ENCODE results near the gene LRRK1. TPM values are rescaled to one million over a fixed set of nuclear protein-coding genes. Genes with fewer than 3 reads are reported as not detected.

Gene LRRK1, protein sequence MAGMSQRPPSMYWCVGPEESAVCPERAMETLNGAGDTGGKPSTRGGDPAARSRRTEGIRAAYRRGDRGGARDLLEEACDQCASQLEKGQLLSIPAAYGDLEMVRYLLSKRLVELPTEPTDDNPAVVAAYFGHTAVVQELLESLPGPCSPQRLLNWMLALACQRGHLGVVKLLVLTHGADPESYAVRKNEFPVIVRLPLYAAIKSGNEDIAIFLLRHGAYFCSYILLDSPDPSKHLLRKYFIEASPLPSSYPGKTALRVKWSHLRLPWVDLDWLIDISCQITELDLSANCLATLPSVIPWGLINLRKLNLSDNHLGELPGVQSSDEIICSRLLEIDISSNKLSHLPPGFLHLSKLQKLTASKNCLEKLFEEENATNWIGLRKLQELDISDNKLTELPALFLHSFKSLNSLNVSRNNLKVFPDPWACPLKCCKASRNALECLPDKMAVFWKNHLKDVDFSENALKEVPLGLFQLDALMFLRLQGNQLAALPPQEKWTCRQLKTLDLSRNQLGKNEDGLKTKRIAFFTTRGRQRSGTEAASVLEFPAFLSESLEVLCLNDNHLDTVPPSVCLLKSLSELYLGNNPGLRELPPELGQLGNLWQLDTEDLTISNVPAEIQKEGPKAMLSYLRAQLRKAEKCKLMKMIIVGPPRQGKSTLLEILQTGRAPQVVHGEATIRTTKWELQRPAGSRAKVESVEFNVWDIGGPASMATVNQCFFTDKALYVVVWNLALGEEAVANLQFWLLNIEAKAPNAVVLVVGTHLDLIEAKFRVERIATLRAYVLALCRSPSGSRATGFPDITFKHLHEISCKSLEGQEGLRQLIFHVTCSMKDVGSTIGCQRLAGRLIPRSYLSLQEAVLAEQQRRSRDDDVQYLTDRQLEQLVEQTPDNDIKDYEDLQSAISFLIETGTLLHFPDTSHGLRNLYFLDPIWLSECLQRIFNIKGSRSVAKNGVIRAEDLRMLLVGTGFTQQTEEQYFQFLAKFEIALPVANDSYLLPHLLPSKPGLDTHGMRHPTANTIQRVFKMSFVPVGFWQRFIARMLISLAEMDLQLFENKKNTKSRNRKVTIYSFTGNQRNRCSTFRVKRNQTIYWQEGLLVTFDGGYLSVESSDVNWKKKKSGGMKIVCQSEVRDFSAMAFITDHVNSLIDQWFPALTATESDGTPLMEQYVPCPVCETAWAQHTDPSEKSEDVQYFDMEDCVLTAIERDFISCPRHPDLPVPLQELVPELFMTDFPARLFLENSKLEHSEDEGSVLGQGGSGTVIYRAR (N-terminal part only)
- total RNA-seq, result 2.1 and 2.4 TPM in 2 replicates

GRCh38 chr15:100918690-100919480 lies at the start of gene LRRK1:
LRRK1 (plus strand) TSS chr15:100919357; CDS start chr15:100924633, 5,276 bp downstream.
- Mint-ChIP-seq H3K27ac (peak within 1 kb of the TSS; percentile 31), H3K4me1 (ENCODE audit: low read depth) (peaks cover 17% of the 10 kb centered on the region), H3K4me3 (ENCODE audit: low read depth) (peak within 1 kb of the TSS; percentile 78), H3K27me3 (ENCODE audit: low read depth) (peaks cover 65% of the 10 kb centered on the region), H3K9me3 (no peaks in the 10 kb centered on the region), H3K36me3 (ENCODE audit: low read depth) (no peaks in the 10 kb centered on the region)
- intact Hi-C loops (cut with micrococcal nuclease), result loop anchor here (1.0 to 10.0 kb wide), 2 partner anchors 88 to 336 kb away; partner anchors contain the start of gene CHSY1
- DNase-seq (ENCODE audit: low spot score), result no peak

- Mint-ChIP-seq H3K9me3 (no peaks in the 10 kb centered on the region), H3K4me3 (ENCODE audit: low read depth) (no peak overlapping the region), H3K27ac (no peak overlapping the region), H3K4me1 (ENCODE audit: low read depth) (no peaks in the 10 kb centered on the region), H3K36me3 (ENCODE audit: low read depth) (no peaks in the 10 kb centered on the region), H3K27me3 (ENCODE audit: low read depth) (peaks cover 36% of the 10 kb centered on the region)
- intact Hi-C loops (cut with micrococcal nuclease), result loop anchor here (1.0 to 5.0 kb wide), 2 partner anchors 245 to 531 kb away; partner anchors contain the start of gene ADAMTS17
- peak; percentile 19 for DNase-seq (ENCODE audit: low spot score)
These were observed 46.0 kb upstream of the LRRK1 start for GRCh38 chr15:100873029-100873677.

DNA sequence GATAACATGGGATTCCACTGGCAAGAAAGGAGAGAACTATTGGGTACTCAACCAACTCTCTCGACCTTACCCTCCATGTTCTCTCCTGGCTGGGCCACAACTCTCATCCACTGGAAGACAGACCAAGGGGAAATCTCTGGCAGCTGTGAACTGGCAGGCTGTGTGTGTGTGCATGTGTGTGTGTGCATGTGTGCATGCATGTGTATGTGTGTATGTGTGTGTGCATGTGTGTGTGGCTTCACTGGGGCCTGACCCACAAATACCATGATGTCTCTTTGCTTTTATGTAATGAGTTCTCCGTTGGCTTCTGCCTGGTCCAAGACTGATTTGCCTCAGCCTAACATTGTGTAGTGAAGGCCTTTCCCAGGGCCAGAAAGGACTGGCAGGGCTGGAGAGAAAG lies 43.7 kb upstream of the LRRK1 start:
- DNase-seq (ENCODE audit: low spot score), result no peak
- H3K4me3 Mint-ChIP-seq (ENCODE audit: low read depth), result no peak overlapping the region

DNA sequence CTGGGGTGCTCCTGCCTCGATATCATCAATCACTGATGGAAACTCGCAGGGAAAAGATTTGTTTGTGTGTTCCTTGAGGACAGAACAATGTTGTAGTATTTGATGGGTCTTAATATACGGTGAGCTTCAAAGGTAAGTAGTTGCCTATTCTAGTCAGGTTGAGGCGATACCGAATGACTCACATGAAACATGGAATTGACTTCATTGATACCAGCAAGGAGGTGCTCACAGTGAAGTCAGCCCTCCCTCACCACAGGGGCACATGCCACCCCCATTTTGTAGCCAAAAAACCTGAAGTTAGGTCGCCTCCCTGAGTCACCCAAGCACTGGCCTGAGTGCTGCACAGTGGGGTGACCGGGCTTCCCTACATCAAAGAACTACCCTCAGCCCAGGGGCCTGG lies 43.2 kb upstream of the LRRK1 start:
- H3K4me1 Mint-ChIP-seq (ENCODE audit: low read depth), result peaks cover 2% of the 10 kb centered on the region
- H3K27ac Mint-ChIP-seq, result no peak overlapping the region
- no peaks in the 10 kb centered on the region for H3K36me3 Mint-ChIP-seq (ENCODE audit: low read depth)
- no peaks in the 10 kb centered on the region for H3K9me3 Mint-ChIP-seq
- no peak overlapping the region for H3K4me3 Mint-ChIP-seq (ENCODE audit: low read depth)
- DNase-seq (ENCODE audit: low spot score), result no peak
- intact Hi-C loops (cut with micrococcal nuclease), result no loop called here
- peaks cover 52% of the 10 kb centered on the region for H3K27me3 Mint-ChIP-seq (ENCODE audit: low read depth)

More for the DNA sequence above, 43.7 kb upstream of the LRRK1 start:
- Mint-ChIP-seq H3K27ac (no peak overlapping the region), H3K4me1 (ENCODE audit: low read depth) (peaks cover 2% of the 10 kb centered on the region), H3K27me3 (ENCODE audit: low read depth) (peaks cover 47% of the 10 kb centered on the region), H3K9me3 (no peaks in the 10 kb centered on the region), H3K36me3 (ENCODE audit: low read depth) (no peaks in the 10 kb centered on the region)
- intact Hi-C loops (cut with micrococcal nuclease), result no loop called here

- no peak overlapping the region for H3K4me3 Mint-ChIP-seq (ENCODE audit: low read depth)
- intact Hi-C loops (cut with micrococcal nuclease), result no loop called here
- peaks cover 63% of the 10 kb centered on the region for H3K27me3 Mint-ChIP-seq (ENCODE audit: low read depth)
- H3K9me3 Mint-ChIP-seq, result no peaks in the 10 kb centered on the region
- peaks cover 2% of the 10 kb centered on the region for H3K4me1 Mint-ChIP-seq (ENCODE audit: low read depth)
- H3K36me3 Mint-ChIP-seq (ENCODE audit: low read depth), result no peaks in the 10 kb centered on the region
- no peak overlapping the region for H3K27ac Mint-ChIP-seq
- DNase-seq (ENCODE audit: low spot score), result no peak
These were observed 41.6 kb upstream of the LRRK1 start for GRCh38 chr15:100877551-100877950.

- no peak overlapping the region for H3K4me3 Mint-ChIP-seq (ENCODE audit: low read depth)
These were observed 41.0 kb upstream of the LRRK1 start for GRCh38 chr15:100878130-100878529.

DNA sequence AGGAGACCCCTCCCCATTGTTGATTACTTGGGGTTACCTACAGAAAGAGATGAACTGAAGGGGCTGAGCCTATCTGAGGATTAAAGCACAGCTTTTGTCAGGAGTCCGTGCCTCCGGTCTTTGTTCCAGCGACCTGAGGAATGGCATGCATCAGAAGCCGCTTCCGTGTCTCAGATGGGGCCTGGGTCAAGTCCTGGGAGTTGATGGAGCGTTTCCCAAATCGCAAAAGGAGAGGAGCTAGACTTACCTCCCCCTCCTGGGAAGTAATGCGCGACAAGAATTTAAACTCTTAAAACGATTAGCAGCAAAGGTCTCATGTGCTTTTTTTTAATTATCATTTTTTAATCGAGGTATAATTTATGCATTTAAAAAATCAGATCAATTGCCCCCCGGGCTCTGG lies 40.5 kb upstream of the LRRK1 start:
- Mint-ChIP-seq H3K36me3 (ENCODE audit: low read depth) (no peaks in the 10 kb centered on the region), H3K4me3 (ENCODE audit: low read depth) (peak overlapping the region; percentile 35), H3K9me3 (no peaks in the 10 kb centered on the region), H3K4me1 (ENCODE audit: low read depth) (peaks cover 2% of the 10 kb centered on the region), H3K27me3 (ENCODE audit: low read depth) (peaks cover 74% of the 10 kb centered on the region), H3K27ac (no peak overlapping the region)
- intact Hi-C loops (cut with micrococcal nuclease), result no loop called here
- DNase-seq (ENCODE audit: low spot score), result no peak

More at GRCh38 chr15:100878130-100878529, 41.0 kb upstream of the LRRK1 start:
- no peaks in the 10 kb centered on the region for H3K36me3 Mint-ChIP-seq (ENCODE audit: low read depth)
- no peak overlapping the region for H3K27ac Mint-ChIP-seq
- peaks cover 2% of the 10 kb centered on the region for H3K4me1 Mint-ChIP-seq (ENCODE audit: low read depth)
- intact Hi-C loops (cut with micrococcal nuclease), result no loop called here
- DNase-seq (ENCODE audit: low spot score), result no peak
- H3K9me3 Mint-ChIP-seq, result no peaks in the 10 kb centered on the region
- peaks cover 69% of the 10 kb centered on the region for H3K27me3 Mint-ChIP-seq (ENCODE audit: low read depth)

DNA sequence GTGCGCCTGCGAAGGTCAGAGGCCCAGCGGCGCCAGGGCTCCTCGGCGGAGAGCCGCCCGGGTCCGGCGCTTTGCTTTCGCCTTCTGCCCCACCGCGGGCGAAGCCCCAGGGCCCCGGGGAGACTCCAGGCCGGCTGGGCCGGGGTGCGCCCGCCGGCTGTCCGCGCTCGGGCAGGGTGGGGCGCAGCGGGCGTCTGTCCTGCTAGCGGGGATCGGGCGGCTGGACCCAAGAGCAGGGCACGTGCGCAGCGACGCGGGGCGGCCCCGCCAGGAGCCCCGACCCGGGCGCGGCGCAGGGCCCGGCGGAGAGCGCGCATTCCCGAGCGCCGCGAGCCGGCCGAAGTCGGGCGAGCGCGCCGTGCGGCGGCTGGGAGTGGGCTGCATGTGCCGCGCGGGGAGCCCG lies 40.1 kb upstream of the LRRK1 start:
- no peak overlapping the region for H3K27ac Mint-ChIP-seq
- peaks cover 78% of the 10 kb centered on the region for H3K27me3 Mint-ChIP-seq (ENCODE audit: low read depth)
- no peaks in the 10 kb centered on the region for H3K36me3 Mint-ChIP-seq (ENCODE audit: low read depth)
- H3K9me3 Mint-ChIP-seq, result no peaks in the 10 kb centered on the region
- no peak overlapping the region for H3K4me3 Mint-ChIP-seq (ENCODE audit: low read depth)
- peaks cover 2% of the 10 kb centered on the region for H3K4me1 Mint-ChIP-seq (ENCODE audit: low read depth)
- no peak for DNase-seq (ENCODE audit: low spot score)
- intact Hi-C loops (cut with micrococcal nuclease), result no loop called here

GRCh38 chr15:100879464-100880138 lies 39.6 kb upstream of the LRRK1 start, which contains the start of gene ALDH1A3:
ALDH1A3 (plus strand) TSS chr15:100879831; CDS start chr15:100879908, 77 bp downstream.
- Mint-ChIP-seq H3K9me3 (no peaks in the 10 kb centered on the region), H3K27ac (no peak within 1 kb of the TSS), H3K27me3 (ENCODE audit: low read depth) (peaks cover 81% of the 10 kb centered on the region), H3K4me1 (ENCODE audit: low read depth) (peaks cover 2% of the 10 kb centered on the region), H3K36me3 (ENCODE audit: low read depth) (no peaks in the 10 kb centered on the region), H3K4me3 (ENCODE audit: low read depth) (peak within 1 kb of the TSS; percentile 35)
- intact Hi-C loops (cut with micrococcal nuclease), result no loop called here
- DNase-seq (ENCODE audit: low spot score), result no peak

- intact Hi-C loops (cut with micrococcal nuclease), result no loop called here
- H3K4me1 Mint-ChIP-seq (ENCODE audit: low read depth), result peaks cover 2% of the 10 kb centered on the region
- DNase-seq (ENCODE audit: low spot score), result no peak
- no peaks in the 10 kb centered on the region for H3K9me3 Mint-ChIP-seq
- H3K36me3 Mint-ChIP-seq (ENCODE audit: low read depth), result no peaks in the 10 kb centered on the region
- peaks cover 81% of the 10 kb centered on the region for H3K27me3 Mint-ChIP-seq (ENCODE audit: low read depth)
- no peak overlapping the region for H3K27ac Mint-ChIP-seq
- H3K4me3 Mint-ChIP-seq (ENCODE audit: low read depth), result no peak overlapping the region
These were observed 38.8 kb upstream of the LRRK1 start for GRCh38 chr15:100880139-100880896.
